ENCODE measurements around the gene CYP3A7. TPM values are rescaled to one million over a fixed set of nuclear protein-coding genes. Genes with fewer than 3 reads are reported as not detected.
"Not testable (repeated sequence)": the region's sequence is repeated elsewhere in the genome, so short reads cannot be mapped to it uniquely, and the experiment has no call there.

Gene CYP3A7
- total RNA-seq, 1 experiment from 2014 or later = not detected

DNA sequence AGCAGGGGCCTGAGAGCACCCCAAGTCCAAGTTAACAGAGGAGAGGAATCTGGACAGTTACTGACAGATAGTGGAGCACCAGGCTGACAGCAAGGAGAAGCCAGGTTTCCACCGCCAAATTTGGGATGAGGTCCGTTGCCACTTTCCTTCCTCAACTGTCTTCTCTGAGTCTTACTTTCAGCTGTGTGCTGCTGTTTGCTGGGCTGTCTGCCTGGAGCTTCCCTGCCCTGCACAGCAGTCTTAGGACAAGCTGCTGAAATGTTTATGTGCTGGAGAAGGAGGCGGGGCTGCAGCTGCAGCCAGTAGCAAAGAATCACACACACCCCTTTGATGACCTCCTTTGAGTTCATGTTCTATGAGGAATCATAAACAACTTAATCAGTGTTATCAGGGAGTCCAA, 17.4 kb upstream of the CYP3A7 start:
- peaks cover 3 to 7% of the 10 kb centered on the region in 2 experiments; a peak in 3 of 4 replicates for H3K4me1 Mint-ChIP-seq
- H2AFZ ChIP-seq (ENCODE audit: low read length) = no peak overlapping the region

GRCh38 chr7:99751322-99752052, 16.5 kb upstream of the CYP3A7 start:
- H3K27ac Mint-ChIP-seq = peak overlapping the region in 1 of 3 experiments; percentile 82; a peak in 1 of 7 replicates
- H3K4me2 ChIP-seq (ENCODE audit: insufficient read depth, insufficient read length, low read length) = not testable (repeated sequence)

More for the DNA sequence above, 17.4 kb upstream of the CYP3A7 start:
- H3K27ac Mint-ChIP-seq = no peak overlapping the region
- no peak overlapping the region for H3K4me3 Mint-ChIP-seq
- Histone ChIP-seq H3T11ph (ENCODE audit: low read length) (no peak overlapping the region), H3K23me2 (ENCODE audit: insufficient read length, low read depth, low read length, poor library complexity, severe bottlenecking) (no peaks in the 10 kb centered on the region), H3K9ac (ENCODE audit: extremely low read depth, insufficient read length, low read length) (no peak overlapping the region), H4K20me1 (ENCODE audit: control insufficient read depth, insufficient read depth, insufficient read length) (no peaks in the 10 kb centered on the region), H3K9me3 (ENCODE audit: control insufficient read depth, low read depth, low read length) (no peaks in the 10 kb centered on the region), H3K4me2 (ENCODE audit: insufficient read depth, insufficient read length, low read length) (no peak overlapping the region), H3K56ac (ENCODE audit: insufficient read length, low read depth, low read length) (no peak overlapping the region), H2AK5ac (ENCODE audit: insufficient read length, low read length) (no peak overlapping the region), H4K8ac (replicated peaks; ENCODE audit: insufficient read length, low read depth, low read length) (no peak overlapping the region), H2BK5ac (ENCODE audit: insufficient read length, low read length) (no peak overlapping the region), H3K4ac (ENCODE audit: low read depth, low read length) (no peak overlapping the region), H3K27me3 (ENCODE audit: insufficient read depth, low read length) (no peaks in the 10 kb centered on the region), H3K23ac (ENCODE audit: insufficient read length, low read depth, low read length) (no peak overlapping the region), H2BK15ac (ENCODE audit: low read depth, low read length) (no peak overlapping the region), H3K79me1 (ENCODE audit: insufficient read depth, low read depth, low read length, poor library complexity, severe bottlenecking) (no peaks in the 10 kb centered on the region), H3K14ac (ENCODE audit: insufficient read depth, low read length) (no peak overlapping the region; the same call in 1 of the 2 replicates), H4K5ac (ENCODE audit: insufficient read length, low read depth, low read length) (no peak overlapping the region), H3K27ac (ENCODE audit: insufficient read length, low read depth, low read length) (no peak overlapping the region), H3K4me1 (ENCODE audit: insufficient read depth, low read length) (no peaks in the 10 kb centered on the region), H2BK12ac (ENCODE audit: insufficient read length, low read depth, low read length) (no peak overlapping the region), H2BK120ac (ENCODE audit: low read depth, low read length, poor library complexity, severe bottlenecking) (no peak overlapping the region), H3K18ac (ENCODE audit: insufficient read length, low read depth, low read length) (no peak overlapping the region), H4K91ac (ENCODE audit: insufficient read length, low read depth, low read length) (no peak overlapping the region), H2BK20ac (ENCODE audit: low read depth, low read length, poor library complexity, severe bottlenecking) (no peak overlapping the region), H3K79me2 (ENCODE audit: insufficient read depth, low read length) (no peaks in the 10 kb centered on the region)
- H3K36me3 Mint-ChIP-seq (ENCODE audit: insufficient read depth in 1 of 3, low read depth in 3 of 3) = no peaks in the 10 kb centered on the region
- no peaks in the 10 kb centered on the region for H3K9me3 Mint-ChIP-seq
- TF ChIP-seq, protein P1, sequence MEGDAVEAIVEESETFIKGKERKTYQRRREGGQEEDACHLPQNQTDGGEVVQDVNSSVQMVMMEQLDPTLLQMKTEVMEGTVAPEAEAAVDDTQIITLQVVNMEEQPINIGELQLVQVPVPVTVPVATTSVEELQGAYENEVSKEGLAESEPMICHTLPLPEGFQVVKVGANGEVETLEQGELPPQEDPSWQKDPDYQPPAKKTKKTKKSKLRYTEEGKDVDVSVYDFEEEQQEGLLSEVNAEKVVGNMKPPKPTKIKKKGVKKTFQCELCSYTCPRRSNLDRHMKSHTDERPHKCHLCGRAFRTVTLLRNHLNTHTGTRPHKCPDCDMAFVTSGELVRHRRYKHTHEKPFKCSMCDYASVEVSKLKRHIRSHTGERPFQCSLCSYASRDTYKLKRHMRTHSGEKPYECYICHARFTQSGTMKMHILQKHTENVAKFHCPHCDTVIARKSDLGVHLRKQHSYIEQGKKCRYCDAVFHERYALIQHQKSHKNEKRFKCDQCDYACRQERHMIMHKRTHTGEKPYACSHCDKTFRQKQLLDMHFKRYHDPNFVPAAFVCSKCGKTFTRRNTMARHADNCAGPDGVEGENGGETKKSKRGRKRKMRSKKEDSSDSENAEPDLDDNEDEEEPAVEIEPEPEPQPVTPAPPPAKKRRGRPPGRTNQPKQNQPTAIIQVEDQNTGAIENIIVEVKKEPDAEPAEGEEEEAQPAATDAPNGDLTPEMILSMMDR (conservative IDR thresholded peaks at IDR 0.05) = no peak
- peaks cover 19% of the 10 kb centered on the region; the same call in 1 of the 2 replicates for H3K27me3 Mint-ChIP-seq (ENCODE audit: low read depth)
- no CpG with 5 or more reads among the region's 3 CpGs for WGBS (ENCODE audit: extremely low coverage, insufficient read length, low lambda C conversion rate)
- no peak for DNase-seq

More at GRCh38 chr7:99751322-99752052, 16.5 kb upstream of the CYP3A7 start:
- not testable (repeated sequence) for H3K9me3 ChIP-seq (ENCODE audit: control insufficient read depth, low read depth, low read length); H4K20me1 ChIP-seq (ENCODE audit: control insufficient read depth, insufficient read depth, insufficient read length); H2AK5ac ChIP-seq (ENCODE audit: insufficient read length, low read length); H3K9ac ChIP-seq (ENCODE audit: extremely low read depth, insufficient read length, low read length); H4K91ac ChIP-seq (ENCODE audit: insufficient read length, low read depth, low read length); H2BK12ac ChIP-seq (ENCODE audit: insufficient read length, low read depth, low read length); H4K5ac ChIP-seq (ENCODE audit: insufficient read length, low read depth, low read length); H3K9me3 Mint-ChIP-seq; H2BK15ac ChIP-seq (ENCODE audit: low read depth, low read length); H3K14ac ChIP-seq (ENCODE audit: insufficient read depth, low read length); H3K4me1 Mint-ChIP-seq; H4K8ac ChIP-seq (replicated peaks; ENCODE audit: insufficient read length, low read depth, low read length); H3T11ph ChIP-seq (ENCODE audit: low read length); H3K4me3 Mint-ChIP-seq; H3K27ac ChIP-seq (ENCODE audit: insufficient read length, low read depth, low read length); H3K18ac ChIP-seq (ENCODE audit: insufficient read length, low read depth, low read length); H3K79me2 ChIP-seq (ENCODE audit: insufficient read depth, low read length); H2BK20ac ChIP-seq (ENCODE audit: low read depth, low read length, poor library complexity, severe bottlenecking); H2BK5ac ChIP-seq (ENCODE audit: insufficient read length, low read length); H3K4me1 ChIP-seq (ENCODE audit: insufficient read depth, low read length); H3K23ac ChIP-seq (ENCODE audit: insufficient read length, low read depth, low read length); H3K36me3 Mint-ChIP-seq (ENCODE audit: insufficient read depth in 1 of 3, low read depth in 3 of 3); H3K79me1 ChIP-seq (ENCODE audit: insufficient read depth, low read depth, low read length, poor library complexity, severe bottlenecking); H3K4ac ChIP-seq (ENCODE audit: low read depth, low read length); DNase-seq; H3K23me2 ChIP-seq (ENCODE audit: insufficient read length, low read depth, low read length, poor library complexity, severe bottlenecking); H2BK120ac ChIP-seq (ENCODE audit: low read depth, low read length, poor library complexity, severe bottlenecking); H3K56ac ChIP-seq (ENCODE audit: insufficient read length, low read depth, low read length); H3K27me3 ChIP-seq (ENCODE audit: insufficient read depth, low read length); H2AFZ ChIP-seq (ENCODE audit: low read length)
- H3K27me3 Mint-ChIP-seq (ENCODE audit: low read depth) = peaks cover 18% of the 10 kb centered on the region; the same call in 1 of the 2 replicates
- WGBS (ENCODE audit: extremely low coverage, insufficient read length, low lambda C conversion rate) = no CpG with 5 or more reads among the region's 5 CpGs

All from H9 (cell line).